ENCODE measurements around the gene PEMT. TPM values are rescaled to one million over a fixed set of nuclear protein-coding genes. Genes with fewer than 3 reads are reported as not detected.
A peak's percentile ranks its signal among the peaks of the same experiment; 100 is the strongest.

Gene PEMT
- polyA plus RNA-seq, 2 donors: 27.2 to 34.2 TPM

DNA sequence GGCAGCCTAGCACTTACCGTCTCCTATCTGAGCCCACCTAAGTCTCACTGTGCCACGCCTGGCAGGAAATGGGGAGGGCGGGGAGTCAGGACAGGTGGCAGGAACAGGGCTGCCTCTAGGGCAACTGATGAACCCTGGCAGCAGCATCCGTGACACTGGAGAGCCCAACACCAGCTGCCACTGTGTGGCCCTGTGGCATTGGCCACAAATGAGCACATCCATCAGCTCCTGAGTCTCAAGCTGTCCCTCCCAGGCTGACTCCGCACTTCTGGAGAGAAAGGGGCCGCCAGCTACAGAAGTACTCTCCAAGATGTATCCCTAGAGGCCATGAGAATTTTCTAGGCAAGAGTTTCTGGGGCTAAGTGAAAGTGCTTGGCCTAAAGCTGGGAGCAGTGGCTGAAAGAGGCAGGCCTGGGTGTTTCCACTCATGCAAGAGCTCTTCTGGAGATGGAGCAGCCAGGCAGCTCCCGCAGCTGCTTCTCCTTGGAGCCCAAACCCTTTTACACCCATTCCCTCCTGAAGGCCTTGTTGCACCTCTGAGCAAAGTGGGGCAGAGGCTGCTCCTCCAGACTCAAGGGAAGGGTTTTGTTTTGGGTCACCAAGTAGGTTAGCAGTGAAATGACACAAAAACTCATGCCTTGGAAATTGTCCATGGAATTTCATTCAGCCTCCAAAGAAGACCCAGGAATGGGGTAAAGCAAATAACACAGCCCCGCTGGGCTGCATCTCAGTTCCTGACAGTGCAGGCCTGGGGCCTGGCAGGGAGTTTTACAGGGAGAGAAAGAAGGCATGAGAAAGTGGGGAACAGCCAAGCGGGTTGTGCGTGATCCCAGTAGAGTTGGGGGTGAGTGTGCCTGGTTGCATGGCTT, 25.8 kb downstream of the PEMT start:
- Histone ChIP-seq H3K4me3 (ENCODE audit: low read depth in 1 of 2, low read length in 2 of 2) (no peak overlapping the region), H3K27me3 (ENCODE audit: control insufficient read depth in 1 of 2, insufficient read depth in 2 of 2, low read length in 2 of 2) (no peaks in the 10 kb centered on the region), H3K9me3 (ENCODE audit: control insufficient read depth in 2 of 2, insufficient read depth in 1 of 2, low read depth in 1 of 2, low read length in 1 of 2) (no peaks in the 10 kb centered on the region), H3K27ac (ENCODE audit: low read depth in 2 of 2, low read length in 1 of 2) (peak overlapping the region in 1 of 2 donors; percentile 6), H3K4me1 (ENCODE audit: control insufficient read depth in 2 of 2, insufficient read depth in 2 of 2, low read length in 1 of 2) (peaks cover 6 to 30% of the 10 kb centered on the region in 2 donors), H3K36me3 (ENCODE audit: control insufficient read depth in 2 of 2, insufficient read depth in 2 of 2, low read length in 1 of 2) (peaks cover 0 to 3% of the 10 kb centered on the region in 2 donors)
- 76 to 79% methylated on average over 10 of the region's 10 CpGs for WGBS, 2 donors

DNA sequence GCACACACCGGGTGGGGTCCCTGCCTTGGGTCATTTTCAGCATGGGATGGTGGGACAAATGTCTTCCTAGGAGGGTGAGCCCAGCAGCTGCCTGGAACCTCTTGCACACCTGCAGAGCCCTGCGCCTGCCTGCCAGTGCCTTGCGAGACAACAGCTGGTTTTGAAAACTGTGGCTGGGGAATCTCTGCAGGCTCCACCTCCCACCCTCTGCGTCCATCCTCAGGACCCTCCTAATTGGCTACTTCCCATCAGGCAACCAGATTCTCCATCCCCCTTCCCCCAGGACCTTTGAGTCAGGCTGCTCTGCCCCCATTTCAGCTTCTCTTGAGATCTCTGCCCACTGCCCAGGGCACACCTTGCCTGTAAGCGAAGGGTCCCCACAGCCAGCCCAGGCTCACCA, 26.6 kb downstream of the PEMT start:
- Histone ChIP-seq H3K27ac (ENCODE audit: low read depth in 2 of 2, low read length in 1 of 2) (no peak overlapping the region), H3K9me3 (ENCODE audit: control insufficient read depth in 2 of 2, insufficient read depth in 1 of 2, low read depth in 1 of 2, low read length in 1 of 2) (no peaks in the 10 kb centered on the region), H3K4me3 (ENCODE audit: low read depth in 1 of 2, low read length in 2 of 2) (no peak overlapping the region), H3K36me3 (ENCODE audit: control insufficient read depth in 2 of 2, insufficient read depth in 2 of 2, low read length in 1 of 2) (peaks cover 0 to 3% of the 10 kb centered on the region in 2 donors), H3K4me1 (ENCODE audit: control insufficient read depth in 2 of 2, insufficient read depth in 2 of 2, low read length in 1 of 2) (peaks cover 6 to 32% of the 10 kb centered on the region in 2 donors), H3K27me3 (ENCODE audit: control insufficient read depth in 1 of 2, insufficient read depth in 2 of 2, low read length in 2 of 2) (no peaks in the 10 kb centered on the region)
- WGBS, 2 donors: 87 to 88% methylated on average over 5 of the region's 5 CpGs

DNA sequence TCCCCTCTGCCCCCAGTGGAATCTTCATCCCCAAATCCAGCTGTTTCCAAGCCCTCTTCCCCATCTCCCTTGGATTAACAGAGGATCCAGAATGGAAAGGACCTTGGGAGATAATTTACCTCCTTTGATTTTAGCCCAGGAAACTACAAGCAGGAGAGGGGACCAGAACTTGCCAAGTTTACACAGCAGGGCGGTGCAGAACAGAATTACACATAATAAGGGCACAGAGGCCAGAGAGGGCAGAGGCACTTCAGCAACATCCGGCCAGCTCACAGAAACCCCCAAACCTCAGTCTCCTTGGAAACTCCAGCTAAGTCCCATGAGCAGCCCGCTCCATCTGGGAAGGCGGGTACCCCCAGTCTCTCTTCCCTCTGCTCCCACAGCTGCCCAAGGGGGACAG, 27.2 kb downstream of the PEMT start:
- no peak overlapping the region for H3K27ac ChIP-seq (ENCODE audit: low read depth in 2 of 2, low read length in 1 of 2)
- H3K4me1 ChIP-seq (ENCODE audit: control insufficient read depth in 2 of 2, insufficient read depth in 2 of 2, low read length in 1 of 2): peaks cover 6 to 32% of the 10 kb centered on the region in 2 donors
- WGBS, 2 donors: 86% methylated on average over 4 of the region's 4 CpGs

DNA sequence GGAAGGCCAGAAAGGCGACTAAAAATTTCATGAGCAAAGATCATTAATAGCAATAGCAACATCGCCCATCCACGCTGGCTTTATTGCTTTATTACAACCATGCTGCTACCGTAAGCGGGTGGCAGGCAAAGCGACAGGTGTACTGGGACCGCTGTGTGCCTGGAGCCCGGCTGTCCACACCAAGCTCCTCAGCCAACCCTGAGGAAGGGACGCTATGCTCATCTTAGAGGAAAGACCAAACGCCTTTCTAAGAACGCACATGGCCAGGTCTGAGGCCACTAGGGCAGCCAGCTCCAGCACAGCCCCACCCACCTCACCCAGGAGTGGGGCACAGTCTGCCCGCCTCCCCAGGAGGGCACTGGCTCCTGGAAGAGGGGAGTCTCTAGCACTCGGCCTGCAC, 28.0 kb downstream of the PEMT start:
- Histone ChIP-seq H3K9me3 (ENCODE audit: control insufficient read depth in 2 of 2, insufficient read depth in 1 of 2, low read depth in 1 of 2, low read length in 1 of 2) (no peaks in the 10 kb centered on the region), H3K4me3 (ENCODE audit: low read depth in 1 of 2, low read length in 2 of 2) (no peak overlapping the region), H3K27me3 (ENCODE audit: control insufficient read depth in 1 of 2, insufficient read depth in 2 of 2, low read length in 2 of 2) (no peaks in the 10 kb centered on the region), H3K36me3 (ENCODE audit: control insufficient read depth in 2 of 2, insufficient read depth in 2 of 2, low read length in 1 of 2) (peaks cover 0 to 3% of the 10 kb centered on the region in 2 donors), H3K4me1 (ENCODE audit: control insufficient read depth in 2 of 2, insufficient read depth in 2 of 2, low read length in 1 of 2) (peaks cover 6 to 30% of the 10 kb centered on the region in 2 donors), H3K27ac (ENCODE audit: low read depth in 2 of 2, low read length in 1 of 2) (no peak overlapping the region)
- WGBS, 2 donors: 88 to 95% methylated on average over 13 of the region's 13 CpGs

More for the DNA sequence above, 27.2 kb downstream of the PEMT start:
- Histone ChIP-seq H3K4me3 (ENCODE audit: low read depth in 1 of 2, low read length in 2 of 2) (no peak overlapping the region), H3K9me3 (ENCODE audit: control insufficient read depth in 2 of 2, insufficient read depth in 1 of 2, low read depth in 1 of 2, low read length in 1 of 2) (no peaks in the 10 kb centered on the region), H3K36me3 (ENCODE audit: control insufficient read depth in 2 of 2, insufficient read depth in 2 of 2, low read length in 1 of 2) (peaks cover 0 to 3% of the 10 kb centered on the region in 2 donors), H3K27me3 (ENCODE audit: control insufficient read depth in 1 of 2, insufficient read depth in 2 of 2, low read length in 2 of 2) (no peaks in the 10 kb centered on the region)

DNA sequence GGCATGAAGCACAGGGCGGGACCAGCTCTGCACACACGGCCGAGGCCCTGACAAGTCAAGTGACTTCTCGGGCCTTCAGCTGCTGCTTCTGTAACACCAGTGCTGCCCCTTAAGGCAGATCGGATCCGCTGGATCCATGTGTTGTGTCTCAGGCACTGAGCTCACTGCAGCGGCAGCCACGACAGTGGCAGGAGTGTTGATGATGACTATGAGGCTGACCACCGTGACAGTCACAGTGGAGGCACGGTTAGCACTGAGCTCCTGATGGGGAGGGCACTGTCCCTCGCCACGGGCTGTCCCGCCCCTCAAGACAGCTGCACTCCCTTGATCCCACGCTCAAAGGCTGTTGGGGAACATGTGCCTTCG, 29.4 kb downstream of the PEMT start:
- Histone ChIP-seq H3K36me3 (ENCODE audit: control insufficient read depth in 2 of 2, insufficient read depth in 2 of 2, low read length in 1 of 2) (peaks cover 0 to 3% of the 10 kb centered on the region in 2 donors), H3K9me3 (ENCODE audit: control insufficient read depth in 2 of 2, insufficient read depth in 1 of 2, low read depth in 1 of 2, low read length in 1 of 2) (no peaks in the 10 kb centered on the region), H3K4me3 (ENCODE audit: low read depth in 1 of 2, low read length in 2 of 2) (no peak overlapping the region), H3K27me3 (ENCODE audit: control insufficient read depth in 1 of 2, insufficient read depth in 2 of 2, low read length in 2 of 2) (no peaks in the 10 kb centered on the region), H3K4me1 (ENCODE audit: control insufficient read depth in 2 of 2, insufficient read depth in 2 of 2, low read length in 1 of 2) (peaks cover 0 to 18% of the 10 kb centered on the region in 2 donors), H3K27ac (ENCODE audit: low read depth in 2 of 2, low read length in 1 of 2) (peak overlapping the region; percentile 60 to 82)
- WGBS, 2 donors: 54 to 63% methylated on average over 15 of the region's 15 CpGs

DNA sequence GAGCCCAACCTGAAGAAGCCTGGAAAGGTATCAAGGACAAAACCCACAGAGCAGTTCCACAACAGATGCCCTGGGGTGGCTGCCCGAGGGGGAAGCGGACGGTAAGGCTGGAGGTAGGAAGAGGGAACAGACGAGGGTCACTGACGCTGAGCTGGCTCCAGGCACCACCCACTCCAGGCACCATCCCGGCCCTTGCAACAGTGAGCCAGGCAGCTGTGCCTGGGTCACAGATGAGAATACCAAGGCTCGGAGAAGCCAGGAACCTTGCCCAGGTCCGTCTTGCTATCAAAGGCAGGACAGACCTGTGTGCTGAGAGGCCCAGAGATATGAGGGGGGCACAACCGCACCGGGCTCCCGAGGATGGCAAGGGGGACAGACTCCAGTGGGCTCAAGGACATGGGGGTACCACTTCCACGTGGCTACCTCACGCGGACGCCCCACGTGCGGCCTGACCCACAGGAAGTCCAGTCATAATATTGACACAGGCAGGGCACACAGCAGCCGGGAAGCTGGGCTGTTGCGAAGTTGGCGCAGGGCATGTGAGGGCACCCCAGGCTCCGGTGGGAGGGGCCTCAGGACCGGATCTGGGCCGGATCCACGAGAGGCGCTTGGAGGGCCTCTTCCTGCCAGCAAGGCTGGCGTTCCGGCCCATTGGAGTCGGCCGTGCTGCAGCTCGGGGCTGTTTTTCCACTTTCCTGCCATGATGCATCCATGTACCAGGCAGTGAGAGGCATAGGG, 29.9 kb downstream of the PEMT start:
- Histone ChIP-seq H3K27ac (ENCODE audit: low read depth in 2 of 2, low read length in 1 of 2) (peak overlapping the region; percentile 72 to 87), H3K4me1 (ENCODE audit: control insufficient read depth in 2 of 2, insufficient read depth in 2 of 2, low read length in 1 of 2) (peaks cover 0 to 16% of the 10 kb centered on the region in 2 donors), H3K4me3 (ENCODE audit: low read depth in 1 of 2, low read length in 2 of 2) (no peak overlapping the region), H3K27me3 (ENCODE audit: control insufficient read depth in 1 of 2, insufficient read depth in 2 of 2, low read length in 2 of 2) (no peaks in the 10 kb centered on the region), H3K36me3 (ENCODE audit: control insufficient read depth in 2 of 2, insufficient read depth in 2 of 2, low read length in 1 of 2) (peaks cover 0 to 3% of the 10 kb centered on the region in 2 donors), H3K9me3 (ENCODE audit: control insufficient read depth in 2 of 2, insufficient read depth in 1 of 2, low read depth in 1 of 2, low read length in 1 of 2) (no peaks in the 10 kb centered on the region)
- WGBS, 2 donors: 45 to 57% methylated on average over 30 of the region's 30 CpGs

DNA sequence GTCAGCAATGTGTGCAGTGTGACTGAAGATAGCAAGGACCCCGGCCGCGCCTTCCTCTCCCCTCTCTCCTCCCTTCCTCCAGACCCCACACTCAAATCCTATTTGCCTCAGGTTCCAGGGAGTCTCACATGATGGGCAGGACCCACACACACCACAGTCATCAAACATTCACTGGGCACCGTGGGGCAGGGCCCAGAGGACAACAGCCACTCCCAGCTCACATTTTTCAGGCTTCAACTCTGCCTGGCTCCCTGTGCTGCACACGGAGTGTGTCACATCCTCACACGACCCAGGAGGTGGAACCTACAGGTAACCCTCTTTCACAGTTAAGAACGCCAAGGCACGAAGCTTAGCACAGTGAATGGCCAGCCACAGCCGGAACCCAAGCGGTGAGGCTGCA, 30.5 kb downstream of the PEMT start:
- 76 to 79% methylated on average over 10 of the region's 10 CpGs for WGBS, 2 donors
- no peaks in the 10 kb centered on the region for H3K9me3 ChIP-seq (ENCODE audit: control insufficient read depth in 2 of 2, insufficient read depth in 1 of 2, low read depth in 1 of 2, low read length in 1 of 2)
- H3K4me1 ChIP-seq (ENCODE audit: control insufficient read depth in 2 of 2, insufficient read depth in 2 of 2, low read length in 1 of 2): peaks cover 0 to 14% of the 10 kb centered on the region in 2 donors
- peaks cover 0 to 3% of the 10 kb centered on the region in 2 donors for H3K36me3 ChIP-seq (ENCODE audit: control insufficient read depth in 2 of 2, insufficient read depth in 2 of 2, low read length in 1 of 2)
- H3K27ac ChIP-seq (ENCODE audit: low read depth in 2 of 2, low read length in 1 of 2): peak overlapping the region; percentile 72 to 87
- H3K27me3 ChIP-seq (ENCODE audit: control insufficient read depth in 1 of 2, insufficient read depth in 2 of 2, low read length in 2 of 2): no peaks in the 10 kb centered on the region
- H3K4me3 ChIP-seq (ENCODE audit: low read depth in 1 of 2, low read length in 2 of 2): no peak overlapping the region

DNA sequence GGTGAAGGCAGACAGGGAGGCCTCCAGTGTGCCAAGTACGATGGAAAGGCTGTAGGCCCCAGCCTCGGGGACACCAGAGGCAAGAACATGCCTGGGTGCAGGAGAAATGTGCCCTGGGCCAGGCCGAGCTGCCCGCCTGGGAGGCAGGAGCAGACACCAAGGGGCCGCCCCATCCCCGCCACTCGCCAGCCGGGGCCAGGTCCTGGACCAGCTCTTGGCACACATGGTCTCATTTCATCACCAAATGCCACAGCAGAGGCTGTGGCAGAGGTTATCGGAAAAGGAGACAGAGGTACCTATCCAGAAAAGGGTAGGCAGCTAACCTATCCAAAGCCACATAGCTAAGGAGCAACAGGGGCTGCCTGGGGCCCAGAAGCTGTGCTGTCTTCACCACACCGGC, 31.3 kb downstream of the PEMT start:
- WGBS, 2 donors: 91 to 93% methylated on average over 10 of the region's 10 CpGs
- H3K27ac ChIP-seq (ENCODE audit: low read depth in 2 of 2, low read length in 1 of 2): no peak overlapping the region

DNA sequence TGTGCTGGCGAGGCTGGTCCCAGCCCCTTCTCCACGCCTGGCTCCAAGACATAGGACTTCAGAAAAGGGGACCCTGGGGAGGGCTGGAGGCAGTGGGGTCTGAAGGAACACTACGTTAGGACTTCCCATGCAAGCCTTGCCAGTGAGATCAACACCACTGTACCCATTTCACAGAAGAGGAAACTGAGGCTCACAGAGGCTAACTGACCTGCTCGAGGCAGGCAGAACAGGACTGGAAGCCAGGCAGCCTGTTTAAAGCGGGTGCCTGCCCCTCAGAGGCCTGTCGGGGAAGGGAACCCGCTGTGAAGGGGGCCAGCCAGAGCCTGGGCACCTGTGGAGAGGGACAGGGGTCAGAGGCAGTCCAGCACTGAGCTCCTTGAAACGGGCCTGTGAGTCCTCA, 32.3 kb downstream of the PEMT start:
- Histone ChIP-seq H3K27ac (ENCODE audit: low read depth in 2 of 2, low read length in 1 of 2) (no peak overlapping the region), H3K36me3 (ENCODE audit: control insufficient read depth in 2 of 2, insufficient read depth in 2 of 2, low read length in 1 of 2) (peaks cover 0 to 3% of the 10 kb centered on the region in 2 donors), H3K27me3 (ENCODE audit: control insufficient read depth in 1 of 2, insufficient read depth in 2 of 2, low read length in 2 of 2) (no peaks in the 10 kb centered on the region), H3K9me3 (ENCODE audit: control insufficient read depth in 2 of 2, insufficient read depth in 1 of 2, low read depth in 1 of 2, low read length in 1 of 2) (no peaks in the 10 kb centered on the region), H3K4me1 (ENCODE audit: control insufficient read depth in 2 of 2, insufficient read depth in 2 of 2, low read length in 1 of 2) (peaks cover 0 to 14% of the 10 kb centered on the region in 2 donors), H3K4me3 (ENCODE audit: low read depth in 1 of 2, low read length in 2 of 2) (no peak overlapping the region)
- WGBS, 2 donors: 85 to 87% methylated on average over 8 of the region's 8 CpGs

More for the DNA sequence above, 31.3 kb downstream of the PEMT start:
- H3K36me3 ChIP-seq (ENCODE audit: control insufficient read depth in 2 of 2, insufficient read depth in 2 of 2, low read length in 1 of 2): peaks cover 0 to 3% of the 10 kb centered on the region in 2 donors
- peaks cover 0 to 14% of the 10 kb centered on the region in 2 donors for H3K4me1 ChIP-seq (ENCODE audit: control insufficient read depth in 2 of 2, insufficient read depth in 2 of 2, low read length in 1 of 2)
- H3K9me3 ChIP-seq (ENCODE audit: control insufficient read depth in 2 of 2, insufficient read depth in 1 of 2, low read depth in 1 of 2, low read length in 1 of 2): no peaks in the 10 kb centered on the region
- no peak overlapping the region for H3K4me3 ChIP-seq (ENCODE audit: low read depth in 1 of 2, low read length in 2 of 2)
- H3K27me3 ChIP-seq (ENCODE audit: control insufficient read depth in 1 of 2, insufficient read depth in 2 of 2, low read length in 2 of 2): no peaks in the 10 kb centered on the region

Data from esophagus (tissue), 2 donors.